HG03558 (cell line): ENCODE data around the gene RRAGC.

Experiments used
- ATAC-seq: cut with Tn5 transposase; IDR thresholded peaks from one replicate; pipeline ENCODE4 v1.9.1; 2021; ENCODE audit warnings: moderate number of reproducible peaks; ENCODE audit not compliant: unreplicated experiment; ENCODE audit errors: extremely low read depth

RRAGC gene

DNA sequence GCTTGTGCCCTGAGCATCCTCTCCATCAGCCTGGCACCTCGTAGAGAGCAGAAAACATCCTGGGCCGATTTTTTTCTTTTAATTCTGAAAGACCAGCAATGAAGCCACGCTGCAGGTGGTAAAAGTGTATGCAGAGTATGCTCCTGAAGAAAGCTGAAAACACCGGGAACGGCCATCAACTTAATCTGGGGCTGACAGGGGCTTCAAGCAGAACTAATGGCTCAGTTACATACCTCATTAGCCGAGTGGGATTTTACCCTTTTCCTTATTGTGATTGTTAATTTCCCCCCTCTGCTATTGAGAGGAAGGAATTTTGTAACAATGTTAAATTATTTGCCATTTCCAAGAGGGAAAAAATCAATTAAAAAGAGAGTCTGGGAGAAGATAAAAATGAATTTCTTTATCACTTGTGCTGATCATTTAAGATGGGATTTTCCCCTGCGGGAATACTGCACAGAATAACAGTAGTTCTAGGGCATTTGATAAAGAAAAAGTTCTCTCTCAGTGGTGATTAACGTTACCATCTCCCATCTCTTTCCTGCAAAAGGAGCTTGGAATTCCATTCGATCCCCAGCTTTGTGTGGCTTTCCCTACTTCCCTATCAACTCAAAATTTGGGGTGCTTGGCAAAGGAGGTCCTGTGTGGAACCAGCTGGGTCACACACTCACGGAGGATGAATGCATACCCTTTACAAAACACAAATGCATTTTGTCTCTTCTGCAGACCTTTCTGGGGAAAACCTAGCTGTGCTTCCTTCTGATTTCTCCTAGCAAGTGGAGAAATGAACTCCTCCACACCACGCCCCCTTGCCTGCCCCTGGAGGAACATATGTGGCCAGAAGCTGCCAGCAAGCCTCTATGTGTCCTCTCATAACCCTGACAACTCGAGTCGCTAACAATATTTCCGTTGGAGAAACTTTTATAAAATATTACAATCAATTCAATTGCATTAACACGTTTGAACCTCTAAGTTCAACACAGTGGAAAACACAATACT lies 70.9 kb downstream of the RRAGC start:
- no peak for ATAC-seq
